ENCODE measurements around the gene CYP46A1.

The CYP46A1 gene

GRCh38 chr14:99673305-99674063 lies 10.6 kb upstream of the CYP46A1 start:
- DNase-seq (ENCODE audit: low read depth in 2 of 2) = no peak

GRCh38 chr14:99674064-99674650 lies 9.9 kb upstream of the CYP46A1 start:
- no peak for DNase-seq (ENCODE audit: low read depth in 2 of 2)

- DNase-seq (ENCODE audit: low read depth in 2 of 2) = no peak
Observed at GRCh38 chr14:99674776-99675381, 9.2 kb upstream of the CYP46A1 start.

DNA sequence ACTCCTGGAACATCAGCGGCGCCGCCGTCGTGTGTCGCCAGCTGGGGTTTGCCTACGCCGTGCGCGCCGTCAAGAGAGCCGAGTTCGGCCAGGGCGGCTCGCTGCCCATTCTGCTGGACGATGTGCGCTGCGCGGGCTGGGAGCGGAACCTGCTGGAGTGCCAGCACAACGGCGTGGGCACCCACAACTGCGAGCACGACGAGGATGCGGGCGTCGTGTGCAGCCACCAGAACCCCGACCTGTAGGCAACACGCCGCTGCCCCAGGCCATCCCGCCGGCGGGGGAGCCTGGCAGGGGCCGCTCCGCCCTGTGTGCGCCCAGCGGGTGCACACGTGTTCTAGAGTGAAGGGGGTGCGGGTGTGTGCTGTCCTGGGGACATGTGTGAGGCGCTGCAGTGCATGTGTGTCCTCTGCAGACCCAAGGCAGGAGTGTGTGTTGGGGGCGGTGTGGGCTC lies 8.7 kb upstream of the CYP46A1 start:
- DNase-seq (ENCODE audit: low read depth in 2 of 2) = no peak

DNA sequence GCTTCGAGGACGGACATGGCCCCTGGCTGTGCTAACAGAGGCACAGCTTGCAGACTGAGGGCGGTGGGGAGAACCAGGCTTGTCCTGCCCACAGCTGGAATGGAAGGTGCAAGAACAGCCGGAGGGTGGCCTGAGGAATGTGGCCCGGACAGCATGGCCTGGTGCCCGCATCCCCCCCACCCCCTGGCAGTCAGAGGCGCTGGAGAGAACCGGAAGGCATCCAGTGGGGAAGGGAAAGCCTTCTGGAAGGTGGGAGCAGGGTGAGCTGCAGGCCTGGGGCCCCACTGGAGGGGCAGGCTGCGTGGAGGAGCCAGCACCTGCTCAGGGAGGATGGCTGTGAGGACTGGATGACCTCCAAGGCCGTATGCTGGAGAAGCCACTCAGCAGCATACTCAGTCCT lies 8.1 kb upstream of the CYP46A1 start:
- no peak for DNase-seq (ENCODE audit: low read depth in 2 of 2)

GRCh38 chr14:99676657-99677056 lies 7.4 kb upstream of the CYP46A1 start:
- no peak for DNase-seq (ENCODE audit: low read depth in 2 of 2)

DNA sequence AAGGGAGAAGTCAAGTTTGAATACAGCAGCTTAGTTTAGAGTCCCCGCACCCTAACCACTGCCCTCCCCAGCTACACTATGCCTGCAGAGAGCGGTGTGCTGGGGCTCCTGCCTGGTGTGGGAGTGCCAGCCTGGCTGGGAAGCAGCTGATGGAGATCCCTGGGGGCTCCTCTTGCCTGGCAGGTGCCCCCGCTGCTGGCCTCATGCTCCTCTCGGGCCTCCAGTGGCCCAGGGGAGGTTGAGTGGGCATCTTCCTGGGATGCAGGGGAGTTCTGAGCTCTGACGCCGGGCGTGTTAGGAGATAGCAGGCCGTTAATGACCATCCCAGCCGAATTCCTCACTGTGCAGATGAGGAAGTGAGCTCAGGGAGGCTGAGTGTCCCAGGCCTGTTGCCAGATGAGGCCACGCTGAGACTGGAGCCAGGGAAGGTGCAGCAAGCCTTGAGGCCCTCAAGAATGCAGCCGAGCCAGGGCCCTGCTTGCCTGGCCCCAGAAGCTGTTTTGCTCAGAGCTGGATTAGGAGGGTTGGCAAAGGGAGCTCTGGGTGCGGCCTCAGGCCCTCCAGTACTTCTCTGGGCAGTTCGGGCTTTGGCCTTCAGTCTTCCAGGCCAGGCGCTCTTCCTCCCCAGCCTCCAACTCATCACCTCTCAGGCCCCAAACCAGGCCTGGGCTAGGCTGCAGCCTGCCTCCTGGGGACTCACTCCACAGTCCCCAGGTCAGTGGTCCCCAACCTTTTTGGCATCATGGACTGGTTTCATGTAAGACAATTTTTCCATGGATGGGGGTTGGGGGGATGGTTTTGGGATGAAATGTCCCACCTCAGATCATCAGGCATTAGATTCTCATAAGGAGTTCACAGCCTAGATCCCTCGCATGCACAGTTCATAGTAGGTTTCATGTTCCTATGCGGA lies 6.6 kb upstream of the CYP46A1 start:
- no peak for DNase-seq (ENCODE audit: low read depth in 2 of 2)

DNA sequence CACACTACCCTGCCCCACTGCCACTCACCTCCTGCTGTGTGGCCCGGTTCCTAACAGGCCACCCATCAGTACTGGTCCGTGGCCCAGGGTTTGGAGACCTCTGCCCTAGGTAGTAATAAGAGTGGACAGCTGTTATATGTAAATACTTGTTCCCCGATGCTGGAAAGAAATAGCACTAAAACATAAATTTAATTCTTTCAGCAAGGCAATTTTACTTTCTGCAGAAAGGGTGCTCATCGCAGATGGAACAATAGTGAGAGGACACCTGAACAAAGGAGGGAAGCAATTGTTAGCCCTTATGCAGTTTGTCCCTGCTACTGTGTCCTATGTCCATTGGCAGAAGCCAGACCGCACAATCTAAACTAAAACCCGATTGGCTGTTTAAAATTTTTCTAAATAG lies 5.9 kb upstream of the CYP46A1 start:
- no peak for DNase-seq (ENCODE audit: low read depth in 2 of 2)

DNA sequence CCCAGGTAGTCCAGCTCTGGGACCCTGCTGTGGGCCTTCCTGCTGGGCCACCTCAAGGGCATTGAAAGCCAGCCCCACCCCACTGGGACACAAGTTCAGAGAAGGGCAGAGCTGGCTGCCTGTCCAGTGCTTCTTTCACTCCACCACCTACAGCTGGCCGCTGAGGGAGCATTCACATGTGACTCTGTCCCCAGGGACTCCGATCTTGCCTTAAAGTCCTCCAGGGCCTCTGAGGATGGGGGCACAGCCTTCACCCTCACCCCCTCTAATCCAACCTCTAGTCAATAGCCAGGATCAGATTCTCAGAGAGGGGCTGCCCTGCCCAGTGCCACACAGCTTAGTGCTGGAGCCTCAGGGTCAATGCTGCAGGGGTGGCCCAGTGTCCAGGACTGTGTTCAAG lies 5.0 kb upstream of the CYP46A1 start:
- no peak for DNase-seq (ENCODE audit: low read depth in 2 of 2)

DNA sequence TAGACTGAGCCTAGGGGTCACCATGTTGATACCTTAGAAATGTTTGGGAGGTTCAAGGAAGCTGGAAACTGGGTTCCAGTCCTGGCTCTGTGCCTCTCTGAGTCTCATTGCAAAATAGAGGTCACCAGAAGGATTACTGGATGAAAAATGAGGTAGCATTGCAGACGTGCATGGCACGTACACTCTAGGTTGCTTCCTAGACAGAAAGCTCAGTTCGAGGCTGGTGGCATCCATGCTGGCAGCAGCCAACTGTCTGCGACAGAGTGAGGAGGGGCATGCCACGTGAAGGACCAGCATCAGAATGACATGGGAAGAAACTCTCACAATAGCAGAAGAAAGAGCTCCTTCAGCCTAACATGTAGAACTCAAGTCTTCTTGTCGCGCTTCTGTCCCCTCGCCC lies 4.6 kb upstream of the CYP46A1 start:
- DNase-seq (ENCODE audit: low read depth in 2 of 2) = no peak

DNA sequence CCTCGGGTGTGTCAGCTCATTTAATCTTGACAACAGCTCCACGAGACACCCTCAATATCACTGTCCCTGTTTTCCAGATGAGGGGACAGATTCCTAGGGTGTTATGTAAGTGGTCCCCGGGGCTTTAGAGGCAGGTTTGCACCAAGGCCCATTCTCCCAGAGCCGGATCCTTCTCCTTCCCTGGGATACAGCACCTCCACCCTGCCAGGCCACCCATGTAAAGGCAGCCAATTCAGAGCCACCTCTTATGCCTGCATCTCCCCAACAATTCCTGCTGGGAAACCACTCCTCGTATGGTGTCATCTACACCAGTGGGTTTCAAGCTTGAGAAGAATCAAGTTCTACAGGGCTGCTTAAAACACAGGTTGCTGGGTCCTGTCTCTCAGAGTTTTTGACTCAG lies 4.1 kb upstream of the CYP46A1 start:
- DNase-seq (ENCODE audit: low read depth in 2 of 2) = no peak

DNA sequence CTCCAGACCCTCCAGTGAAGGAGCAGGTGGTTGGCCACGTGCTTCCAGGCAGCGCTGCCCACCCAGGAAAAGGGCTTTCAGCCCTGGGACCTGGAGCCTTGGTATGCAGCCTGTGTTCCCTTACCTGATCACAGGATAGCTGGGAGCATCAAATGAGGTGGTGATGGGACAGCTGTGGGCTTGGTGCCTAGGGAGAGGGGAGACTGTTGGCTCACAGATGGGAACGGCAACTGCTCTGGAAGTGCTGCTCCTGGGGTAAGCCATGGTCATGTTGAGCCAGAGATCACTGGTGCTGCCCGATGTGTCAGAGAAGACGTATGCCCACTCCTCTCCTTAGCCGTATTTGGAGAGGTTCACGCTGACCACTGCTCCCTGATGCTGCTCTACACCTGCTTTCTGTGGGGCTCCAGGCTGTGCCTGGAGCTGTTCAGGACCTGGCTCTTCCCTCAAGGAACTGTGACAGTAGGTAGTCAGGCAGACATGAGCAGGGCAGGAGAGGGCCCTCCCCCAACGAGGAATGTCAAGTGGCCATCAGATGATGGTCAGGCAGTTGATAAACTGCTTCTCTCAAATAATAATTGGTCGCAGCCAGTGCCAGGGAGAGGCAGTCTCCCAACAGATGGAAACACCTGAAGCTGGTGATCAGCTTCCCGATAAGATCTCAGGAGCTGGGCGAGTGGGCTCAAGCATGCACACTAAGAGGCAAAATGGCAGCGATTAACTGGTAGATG lies 2.8 kb upstream of the CYP46A1 start:
- no peak for DNase-seq (ENCODE audit: low read depth in 2 of 2)

- no peak for DNase-seq (ENCODE audit: low read depth in 2 of 2)
Observed at GRCh38 chr14:99681832-99682148, 2.3 kb upstream of the CYP46A1 start.

DNA sequence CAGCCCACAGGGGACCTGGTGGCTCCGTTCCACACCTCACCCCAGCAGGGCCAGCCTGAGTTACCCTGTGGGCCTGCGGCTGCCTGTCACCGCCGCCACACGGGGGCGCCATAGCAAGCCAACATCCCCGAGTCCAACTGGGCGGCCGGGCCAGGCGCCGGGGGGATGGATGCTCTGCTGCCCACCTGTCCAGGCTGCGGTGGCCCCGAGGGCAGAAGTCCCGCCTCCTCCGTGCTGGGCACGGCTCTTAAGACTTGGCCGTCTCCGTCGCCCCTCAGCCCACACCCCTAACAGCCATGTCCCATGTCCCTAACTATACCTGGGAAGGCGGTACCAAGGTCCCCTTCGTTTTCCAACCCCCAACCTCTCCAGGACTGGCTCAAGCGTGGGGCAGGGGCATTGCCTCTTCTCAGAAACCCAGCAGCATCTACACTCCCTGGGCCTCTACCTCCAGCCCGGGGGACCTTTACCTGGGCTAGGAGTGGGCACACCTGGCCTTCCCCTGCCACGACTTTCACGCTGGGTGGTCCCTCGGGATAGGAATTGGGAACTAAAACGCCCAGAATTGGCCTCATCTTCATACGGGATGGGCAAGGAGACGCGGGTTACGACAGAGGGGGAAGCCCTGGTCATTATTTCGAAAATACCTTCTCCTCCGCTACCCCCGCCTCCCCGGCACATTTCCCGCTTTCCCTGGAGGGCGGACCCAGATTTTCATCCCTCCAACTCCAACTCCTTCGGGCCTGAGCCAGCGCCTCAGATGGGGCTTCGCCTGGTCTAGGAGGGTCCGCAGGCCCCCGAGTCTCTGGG lies 1.1 kb upstream of the CYP46A1 start:
- no peak for DNase-seq (ENCODE audit: low read depth in 2 of 2)

- no peak for DNase-seq (ENCODE audit: low read depth in 2 of 2)
Observed at GRCh38 chr14:99684410-99684934, 374 bp downstream of the CYP46A1 start.

GRCh38 chr14:99685151-99685591 lies 1.1 kb downstream of the CYP46A1 start:
- DNase-seq (ENCODE audit: low read depth in 2 of 2) = no peak

DNA sequence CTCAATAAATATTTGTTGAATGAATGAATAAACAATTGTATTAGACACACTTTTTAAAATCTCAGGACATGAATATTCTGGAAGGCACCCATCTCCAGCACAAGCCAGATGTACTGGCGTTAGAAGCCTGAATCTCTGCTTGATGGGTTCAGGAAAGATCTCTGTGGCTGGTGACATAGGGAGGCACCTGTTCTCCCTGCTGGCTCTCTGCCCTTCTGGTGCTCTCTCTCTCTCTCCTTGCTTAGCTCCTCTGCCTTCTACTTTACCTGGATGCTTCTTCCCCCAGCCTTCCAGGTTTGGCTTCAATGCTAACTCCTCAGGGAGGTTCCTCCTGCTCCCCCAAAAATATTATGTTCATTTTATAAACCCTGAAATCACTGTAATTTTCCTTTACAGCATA lies 1.5 kb downstream of the CYP46A1 start:
- no peak for DNase-seq (ENCODE audit: low read depth in 2 of 2)

GRCh38 chr14:99686557-99687283 lies 2.6 kb downstream of the CYP46A1 start:
- DNase-seq (ENCODE audit: low read depth in 2 of 2) = no peak

DNA sequence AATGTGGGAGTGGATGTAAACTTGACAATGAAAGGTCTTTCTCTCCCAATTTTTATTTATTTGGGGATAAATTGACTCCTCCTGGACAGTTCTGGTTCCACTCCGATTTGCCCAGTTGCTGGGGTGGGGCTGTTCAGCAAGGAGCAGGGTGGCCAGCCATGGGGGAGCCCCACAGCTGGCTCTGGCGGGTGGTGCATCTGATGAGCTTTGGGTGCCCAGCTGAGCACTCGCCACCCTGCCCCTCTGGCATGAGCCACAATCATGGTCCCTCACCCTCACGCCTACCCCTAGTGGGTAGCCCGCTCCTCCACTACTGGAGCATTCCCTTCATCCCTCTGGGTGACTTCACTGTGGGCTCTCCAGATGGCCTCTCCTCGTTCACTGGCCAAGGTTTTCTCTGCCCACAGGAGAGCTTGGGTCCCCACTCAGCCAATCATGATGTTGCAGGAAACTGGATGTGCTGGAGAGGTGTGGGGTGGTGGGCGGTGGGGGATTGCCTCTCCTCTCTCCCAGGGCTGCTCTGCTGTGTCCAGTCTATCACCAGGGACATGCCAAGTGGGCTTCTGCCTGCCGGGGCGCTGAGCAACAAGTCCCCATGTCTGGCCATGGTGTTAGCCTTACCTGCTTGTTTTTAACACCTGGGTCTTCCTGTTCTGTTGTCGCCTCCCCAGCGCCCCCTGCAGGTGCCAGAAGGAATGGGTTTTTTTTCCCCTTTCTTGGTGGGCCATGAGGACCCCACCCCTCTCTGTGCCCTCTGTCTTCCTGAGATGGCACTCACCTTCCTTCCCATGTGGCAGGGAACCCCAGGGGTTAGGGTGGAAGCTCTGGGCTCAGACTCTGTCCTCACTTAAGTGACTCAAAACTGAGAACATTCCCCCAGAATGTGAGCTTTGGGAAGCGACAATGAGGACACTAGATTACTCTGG lies 3.4 kb downstream of the CYP46A1 start:
- DNase-seq (ENCODE audit: low read depth in 2 of 2) = no peak
